OCI-M2 (cell line): Measurements from ENCODE around the gene CNNM1.

Experiments
- DNase-seq: peaks from one replicate; lab custom pipeline; 2025; ENCODE audit not compliant: unreplicated experiment; lab: John Stamatoyannopoulos, UW

Gene CNNM1

GRCh38 chr10:99412099-99412498 lies 82.9 kb downstream of the CNNM1 start:
- no peak for DNase-seq

- no peak for DNase-seq
Measured at GRCh38 chr10:99418910-99419624, 89.9 kb downstream of the CNNM1 start.

GRCh38 chr10:99419688-99420087 lies 90.5 kb downstream of the CNNM1 start:
- no peak for DNase-seq

- no peak for DNase-seq
Measured at GRCh38 chr10:99421233-99421739, 92.1 kb downstream of the CNNM1 start.

GRCh38 chr10:99422529-99423096 lies 93.5 kb downstream of the CNNM1 start:
- DNase-seq, result no peak

GRCh38 chr10:99424656-99425055 lies 95.5 kb downstream of the CNNM1 start:
- no peak for DNase-seq

- no peak for DNase-seq
Measured at GRCh38 chr10:99425204-99425603, 96.0 kb downstream of the CNNM1 start.

- no peak for DNase-seq
Measured at GRCh38 chr10:99426689-99427088, 97.5 kb downstream of the CNNM1 start.

- no peak for DNase-seq
Measured at GRCh38 chr10:99427566-99428190, 98.5 kb downstream of the CNNM1 start.

- no peak for DNase-seq
Measured at GRCh38 chr10:99429517-99430095, 100.5 kb downstream of the CNNM1 start.

GRCh38 chr10:99430116-99430450 lies 100.9 kb downstream of the CNNM1 start:
- no peak for DNase-seq

- peak; percentile 94 for DNase-seq
Measured at GRCh38 chr10:99430451-99431189, 101.5 kb downstream of the CNNM1 start, which contains the start of gene GOT1. GOT1 (minus strand) TSS chr10:99430624; CDS start chr10:99430565, 59 bp downstream.

GRCh38 chr10:99431190-99431760 lies 102.1 kb downstream of the CNNM1 start:
- no peak for DNase-seq

- no peak for DNase-seq
Measured at GRCh38 chr10:99432047-99432446, 102.9 kb downstream of the CNNM1 start.

GRCh38 chr10:99432881-99433280 lies 103.7 kb downstream of the CNNM1 start:
- DNase-seq, result no peak

- no peak for DNase-seq
Measured at GRCh38 chr10:99433378-99434020, 104.3 kb downstream of the CNNM1 start.

GRCh38 chr10:99435986-99436638 lies 107.0 kb downstream of the CNNM1 start:
- peak; percentile 34 for DNase-seq

- DNase-seq, result no peak
Measured at GRCh38 chr10:99438890-99439289, 109.7 kb downstream of the CNNM1 start.

- no peak for DNase-seq
Measured at GRCh38 chr10:99442394-99442793, 113.2 kb downstream of the CNNM1 start.

- DNase-seq, result no peak
Measured at GRCh38 chr10:99443500-99443899, 114.3 kb downstream of the CNNM1 start.
